ENCODE measurements around the gene FGD5. TPM values are rescaled to one million over a fixed set of nuclear protein-coding genes. Genes with fewer than 3 reads are reported as not detected.

The FGD5 gene
- total RNA-seq, 3 donors from 2014 or later = 7.3 to 28.2 (median 18.7) TPM

DNA sequence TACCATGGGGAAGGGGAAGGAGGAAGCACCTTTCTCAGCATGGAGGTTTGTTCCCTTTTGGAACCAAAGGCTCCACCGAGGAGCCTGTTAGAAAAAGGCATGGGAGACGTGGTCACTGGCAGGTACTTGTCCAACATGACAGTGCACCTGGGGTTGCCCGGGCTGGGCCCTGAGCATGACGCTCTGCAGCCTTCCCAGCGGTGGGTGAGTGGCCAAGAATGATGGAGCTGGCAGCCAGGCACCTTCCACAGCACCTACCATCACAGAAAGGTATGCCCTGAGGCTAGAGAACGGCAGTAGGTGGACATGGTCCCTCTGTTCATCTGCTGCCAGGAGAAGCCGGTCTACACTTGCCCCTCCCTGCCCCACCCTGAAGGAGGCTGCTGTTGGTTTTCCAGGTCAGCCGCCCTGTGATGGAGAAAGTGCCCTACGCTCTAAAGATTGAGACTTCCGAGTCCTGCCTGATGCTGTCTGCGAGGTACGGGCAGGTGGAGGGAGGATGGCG is 99.6 kb downstream of the FGD5 start:
- no peak for TF ChIP-seq POLR2A (IDR thresholded peaks at IDR 0.05)
- no peak for TF ChIP-seq POLR2AphosphoS5 (IDR thresholded peaks at IDR 0.05)
- TF ChIP-seq, protein P1, sequence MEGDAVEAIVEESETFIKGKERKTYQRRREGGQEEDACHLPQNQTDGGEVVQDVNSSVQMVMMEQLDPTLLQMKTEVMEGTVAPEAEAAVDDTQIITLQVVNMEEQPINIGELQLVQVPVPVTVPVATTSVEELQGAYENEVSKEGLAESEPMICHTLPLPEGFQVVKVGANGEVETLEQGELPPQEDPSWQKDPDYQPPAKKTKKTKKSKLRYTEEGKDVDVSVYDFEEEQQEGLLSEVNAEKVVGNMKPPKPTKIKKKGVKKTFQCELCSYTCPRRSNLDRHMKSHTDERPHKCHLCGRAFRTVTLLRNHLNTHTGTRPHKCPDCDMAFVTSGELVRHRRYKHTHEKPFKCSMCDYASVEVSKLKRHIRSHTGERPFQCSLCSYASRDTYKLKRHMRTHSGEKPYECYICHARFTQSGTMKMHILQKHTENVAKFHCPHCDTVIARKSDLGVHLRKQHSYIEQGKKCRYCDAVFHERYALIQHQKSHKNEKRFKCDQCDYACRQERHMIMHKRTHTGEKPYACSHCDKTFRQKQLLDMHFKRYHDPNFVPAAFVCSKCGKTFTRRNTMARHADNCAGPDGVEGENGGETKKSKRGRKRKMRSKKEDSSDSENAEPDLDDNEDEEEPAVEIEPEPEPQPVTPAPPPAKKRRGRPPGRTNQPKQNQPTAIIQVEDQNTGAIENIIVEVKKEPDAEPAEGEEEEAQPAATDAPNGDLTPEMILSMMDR (IDR thresholded peaks at IDR 0.05) = no peak
- H3K4me3 ChIP-seq = no peak overlapping the region
- H3K9me3 ChIP-seq = no peaks in the 10 kb centered on the region
- H3K27ac ChIP-seq = no peak overlapping the region
- peaks cover 0 to 5% of the 10 kb centered on the region in 2 donors for H3K4me1 ChIP-seq
- no peaks in the 10 kb centered on the region for H3K27me3 ChIP-seq
- H3K36me3 ChIP-seq = no peaks in the 10 kb centered on the region
- intact Hi-C loops (cut with DNase I; ENCODE audit: low total_unique reads) = no loop called here
- no peak for DNase-seq (ENCODE audit: low spot score in 2 of 2)

DNA sequence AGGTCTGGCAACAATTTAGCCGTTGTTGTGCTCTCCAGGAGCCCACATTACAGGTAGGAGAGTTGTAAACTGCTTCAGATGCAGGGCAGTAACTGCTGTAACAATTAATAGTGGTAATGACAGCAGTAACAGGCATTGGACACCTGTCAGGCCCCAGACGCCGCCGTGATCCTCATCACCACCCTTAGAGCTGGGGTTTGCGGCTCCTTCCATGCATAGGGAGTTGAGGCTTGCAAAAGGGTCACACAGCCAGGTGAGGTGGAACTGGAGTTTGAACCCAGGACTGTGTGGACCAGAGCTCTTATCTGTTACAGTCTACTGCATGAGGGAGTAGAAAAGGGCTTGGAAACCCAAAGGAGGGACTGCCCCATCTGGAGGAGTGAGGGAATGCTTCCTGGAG is 101.8 kb downstream of the FGD5 start:
- H3K27ac ChIP-seq = no peak overlapping the region
- no peaks in the 10 kb centered on the region for H3K36me3 ChIP-seq
- intact Hi-C loops (cut with DNase I; ENCODE audit: low total_unique reads) = no loop called here
- DNase-seq (ENCODE audit: low spot score in 2 of 2) = no peak
- H3K4me1 ChIP-seq = peaks cover 0 to 5% of the 10 kb centered on the region in 2 donors
- no peak overlapping the region for H3K4me3 ChIP-seq
- H3K27me3 ChIP-seq = no peaks in the 10 kb centered on the region
- H3K9me3 ChIP-seq = no peaks in the 10 kb centered on the region
- TF ChIP-seq POLR2AphosphoS5 (IDR thresholded peaks at IDR 0.05) = no peak
- no peak for TF ChIP-seq POLR2A (IDR thresholded peaks at IDR 0.05)
- TF ChIP-seq, protein P1 (IDR thresholded peaks at IDR 0.05) = no peak

DNA sequence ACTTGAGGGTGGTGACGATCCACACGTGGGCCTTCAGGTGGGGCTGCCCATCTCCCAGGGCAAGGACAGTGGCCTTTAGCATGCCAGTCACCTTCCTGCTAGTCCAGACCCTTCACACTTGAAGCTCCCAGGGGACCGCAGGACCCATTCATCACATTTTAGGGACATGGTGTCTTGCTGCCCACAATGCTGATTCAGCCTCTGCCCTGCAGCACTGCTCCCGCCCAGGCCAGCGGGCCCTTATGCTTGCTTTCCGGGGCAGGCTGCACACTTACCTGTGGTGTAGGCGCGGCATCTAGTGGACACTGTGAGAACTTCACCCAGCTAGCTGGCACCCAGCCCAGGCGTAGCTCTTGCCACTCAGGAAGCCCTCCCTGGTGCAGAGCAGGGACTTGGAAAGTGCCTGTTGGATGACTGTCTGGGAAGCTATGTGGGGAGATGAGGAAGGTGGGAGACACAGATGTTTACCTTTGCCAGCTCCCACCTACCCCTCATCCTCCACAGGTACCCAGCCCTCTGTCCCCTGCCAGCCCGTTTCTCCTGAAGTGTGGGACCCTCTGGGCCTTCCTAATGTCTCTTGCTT is 102.4 kb downstream of the FGD5 start:
- intact Hi-C loops (cut with DNase I; ENCODE audit: low total_unique reads) = no loop called here
- Histone ChIP-seq H3K9me3 (no peaks in the 10 kb centered on the region), H3K4me1 (peaks cover 0 to 7% of the 10 kb centered on the region in 2 donors), H3K27me3 (no peaks in the 10 kb centered on the region), H3K4me3 (no peak overlapping the region), H3K36me3 (no peaks in the 10 kb centered on the region), H3K27ac (no peak overlapping the region)
- TF ChIP-seq POLR2A (IDR thresholded peaks at IDR 0.05) = no peak
- peak; percentile 41 to 85 (median 79) for TF ChIP-seq POLR2AphosphoS5 (IDR thresholded peaks at IDR 0.05)
- TF ChIP-seq, protein P1 (IDR thresholded peaks at IDR 0.05) = peak; percentile 96 to 99 (median 98)
- DNase-seq (ENCODE audit: low spot score in 2 of 2) = peak; percentile 71 to 88

DNA sequence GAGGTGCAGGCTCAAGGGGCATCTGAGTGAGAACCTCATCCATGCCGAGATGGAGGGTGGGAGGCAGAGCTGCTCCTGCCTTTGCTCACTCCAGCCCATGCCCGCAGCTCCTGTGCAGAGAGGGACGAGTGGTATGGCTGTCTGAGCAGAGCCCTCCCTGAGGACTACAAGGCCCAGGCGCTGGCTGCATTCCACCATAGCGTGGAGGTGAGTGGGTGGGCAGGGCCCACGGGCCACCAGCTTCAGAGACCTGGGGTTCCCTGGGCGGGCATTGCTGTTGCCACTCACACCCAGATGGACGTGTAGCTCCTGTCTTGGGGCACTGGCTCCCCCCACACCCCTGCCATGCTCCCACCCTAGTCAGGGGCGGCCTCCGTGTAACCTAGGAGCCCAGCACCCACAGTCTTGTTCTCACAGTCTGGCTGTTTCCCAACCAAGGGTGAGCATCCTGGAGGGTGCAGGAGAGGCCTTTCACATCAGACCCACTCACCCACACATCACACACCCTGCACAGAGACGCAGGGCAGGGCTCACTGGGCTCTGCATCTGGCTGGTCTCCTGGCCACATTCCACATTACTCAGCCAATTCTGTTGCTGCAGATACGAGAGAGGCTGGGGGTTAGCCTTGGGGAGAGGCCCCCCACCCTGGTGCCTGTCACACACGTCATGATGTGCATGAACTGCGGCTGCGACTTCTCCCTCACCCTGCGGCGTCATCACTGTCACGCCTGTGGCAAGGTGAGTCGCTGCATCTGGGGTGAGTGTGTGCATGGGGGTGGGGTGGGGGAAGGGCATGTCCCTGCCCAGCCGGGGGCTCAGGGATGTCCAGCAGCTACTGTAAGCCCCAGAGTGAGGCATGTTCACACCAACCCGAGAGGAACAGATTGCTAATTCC is 103.3 kb downstream of the FGD5 start:
- TF ChIP-seq POLR2AphosphoS5 (IDR thresholded peaks at IDR 0.05) (no peak), POLR2A (IDR thresholded peaks at IDR 0.05) (no peak)
- TF ChIP-seq, protein P1 (IDR thresholded peaks at IDR 0.05) = no peak
- Histone ChIP-seq H3K36me3 (no peaks in the 10 kb centered on the region), H3K27me3 (no peaks in the 10 kb centered on the region), H3K9me3 (no peaks in the 10 kb centered on the region), H3K27ac (no peak overlapping the region), H3K4me1 (peaks cover 0 to 9% of the 10 kb centered on the region in 2 donors), H3K4me3 (no peak overlapping the region)
- intact Hi-C loops (cut with DNase I; ENCODE audit: low total_unique reads) = no loop called here
- DNase-seq (ENCODE audit: low spot score in 2 of 2) = no peak

DNA sequence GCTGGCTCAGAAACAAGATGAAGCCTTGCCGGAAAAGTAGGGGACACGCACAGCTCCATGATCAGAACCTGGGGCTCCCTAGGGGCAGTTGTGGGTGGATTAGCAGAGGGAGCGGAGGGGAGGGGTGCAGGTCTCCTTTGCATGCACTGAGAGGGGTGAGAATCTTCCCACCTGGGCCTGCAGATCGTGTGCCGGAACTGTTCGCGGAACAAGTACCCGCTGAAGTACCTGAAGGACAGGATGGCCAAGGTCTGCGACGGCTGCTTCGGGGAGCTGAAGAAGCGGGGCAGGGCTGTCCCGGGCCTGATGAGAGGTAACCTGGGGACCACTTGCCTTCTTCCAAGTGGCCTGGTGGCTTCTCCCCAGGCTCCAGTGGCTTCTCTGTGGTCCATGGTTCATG is 104.1 kb downstream of the FGD5 start:
- Histone ChIP-seq H3K4me3 (no peak overlapping the region), H3K9me3 (no peaks in the 10 kb centered on the region), H3K36me3 (no peaks in the 10 kb centered on the region), H3K27me3 (no peaks in the 10 kb centered on the region), H3K27ac (no peak overlapping the region), H3K4me1 (peaks cover 0 to 9% of the 10 kb centered on the region in 2 donors)
- no peak for DNase-seq (ENCODE audit: low spot score in 2 of 2)
- intact Hi-C loops (cut with DNase I; ENCODE audit: low total_unique reads) = no loop called here
- TF ChIP-seq POLR2AphosphoS5 (IDR thresholded peaks at IDR 0.05) = no peak
- TF ChIP-seq, protein P1 (IDR thresholded peaks at IDR 0.05) = no peak
- TF ChIP-seq POLR2A (IDR thresholded peaks at IDR 0.05) = no peak
